Effector CD4-positive, alpha-beta T cell (primary cell): ENCODE data around the gene ABCG8.

ENCODE experiments used
- DNase-seq: peaks from one replicate; pipeline ENCODE4 v3.0.0-alpha.2; 2020

Gene ABCG8

GRCh38 chr2:43927442-43927841 is 88.7 kb downstream of the ABCG8 start:
- DNase-seq, result no peak

GRCh38 chr2:43931293-43931692 is 92.5 kb downstream of the ABCG8 start:
- no peak for DNase-seq
